GM21360 (cell line): ENCODE measurements around the gene CDC5L.

Source experiments
- ATAC-seq: cut with Tn5 transposase; IDR thresholded peaks from one replicate; pipeline ENCODE4 v1.9.1; 2021; ENCODE audit warnings: mild to moderate bottlenecking, moderate library complexity; ENCODE audit not compliant: unreplicated experiment

The CDC5L gene

DNA sequence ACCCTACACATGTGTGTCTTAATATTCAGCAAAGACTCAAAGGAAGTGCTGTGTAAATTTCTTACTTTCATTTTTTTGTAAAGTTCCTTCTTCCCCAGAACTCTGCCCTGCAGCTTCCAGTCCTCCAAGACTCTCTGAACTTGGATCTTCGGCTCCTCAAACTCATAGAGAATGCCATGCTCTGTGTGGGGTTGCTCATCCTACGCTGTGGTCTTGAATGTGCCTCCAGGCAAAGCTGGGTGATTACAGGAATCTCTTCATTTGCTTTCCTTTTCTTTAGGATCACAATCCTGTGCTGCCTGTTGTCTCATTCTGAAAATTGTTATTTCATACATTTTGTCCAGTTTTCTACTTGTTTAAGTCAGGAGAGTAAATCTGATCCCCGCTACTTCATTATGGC lies 14.5 kb upstream of the CDC5L start:
- no peak for ATAC-seq

GRCh38 chr6:44373787-44374186 lies 13.7 kb upstream of the CDC5L start:
- no peak for ATAC-seq

DNA sequence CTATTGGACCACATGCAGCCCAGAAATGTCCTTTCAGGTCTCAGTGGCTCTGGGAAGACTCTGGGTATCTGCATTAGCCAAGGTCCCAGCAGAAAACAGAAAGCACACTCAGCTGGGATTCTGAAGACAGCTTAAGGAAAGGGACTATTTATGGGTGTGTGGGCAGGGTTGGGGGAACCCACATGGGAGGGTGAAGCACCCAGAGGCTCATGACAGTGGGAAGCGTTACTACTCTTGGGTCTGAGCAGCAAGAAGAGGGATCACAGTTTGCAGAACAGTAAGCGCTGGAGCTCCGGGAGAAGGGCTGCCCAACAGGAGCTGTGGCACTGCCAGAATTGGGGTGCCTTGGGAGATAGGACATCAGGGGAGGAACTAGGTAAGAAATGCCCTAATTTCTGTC lies 12.4 kb upstream of the CDC5L start:
- ATAC-seq = no peak

GRCh38 chr6:44377484-44377883 lies 10.0 kb upstream of the CDC5L start:
- ATAC-seq = no peak

DNA sequence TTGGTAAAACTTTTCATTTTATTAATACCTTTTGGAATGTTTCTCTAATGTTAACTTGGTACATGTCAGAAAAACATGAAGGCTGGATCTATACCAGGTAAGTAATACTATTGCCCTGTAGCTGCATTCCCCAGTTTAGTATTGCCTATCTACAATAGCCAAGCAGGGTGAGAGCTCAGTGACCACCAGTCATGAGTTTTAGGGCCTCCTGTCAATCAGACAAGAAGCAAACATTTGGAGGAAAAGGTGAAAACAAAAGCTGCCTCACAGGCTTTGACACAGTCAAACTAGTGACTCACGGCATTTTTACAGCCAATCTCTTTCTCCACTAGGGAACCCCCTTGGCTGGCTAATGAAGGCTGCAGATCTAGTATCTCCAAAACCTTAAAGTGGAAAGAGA lies 9.5 kb upstream of the CDC5L start:
- no peak for ATAC-seq

DNA sequence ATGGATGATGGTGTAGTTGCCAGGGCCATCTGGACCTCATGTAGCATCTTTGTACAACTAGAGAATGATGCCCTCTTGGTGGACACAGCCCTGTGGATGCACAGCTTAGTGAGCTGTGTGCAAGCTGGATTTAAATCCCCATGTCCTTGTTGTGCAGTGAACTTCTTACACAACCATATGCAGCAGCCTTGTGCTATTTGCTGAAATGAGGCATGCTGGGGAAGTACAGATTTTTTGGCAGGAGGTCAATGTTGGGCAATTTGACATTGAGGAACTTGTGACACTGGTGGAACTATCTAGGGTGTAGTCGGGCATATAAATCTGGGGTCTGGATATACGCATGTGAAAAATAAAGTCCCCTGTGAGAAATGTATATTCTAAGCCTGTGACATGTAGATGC lies 5.8 kb upstream of the CDC5L start:
- ATAC-seq = no peak

DNA sequence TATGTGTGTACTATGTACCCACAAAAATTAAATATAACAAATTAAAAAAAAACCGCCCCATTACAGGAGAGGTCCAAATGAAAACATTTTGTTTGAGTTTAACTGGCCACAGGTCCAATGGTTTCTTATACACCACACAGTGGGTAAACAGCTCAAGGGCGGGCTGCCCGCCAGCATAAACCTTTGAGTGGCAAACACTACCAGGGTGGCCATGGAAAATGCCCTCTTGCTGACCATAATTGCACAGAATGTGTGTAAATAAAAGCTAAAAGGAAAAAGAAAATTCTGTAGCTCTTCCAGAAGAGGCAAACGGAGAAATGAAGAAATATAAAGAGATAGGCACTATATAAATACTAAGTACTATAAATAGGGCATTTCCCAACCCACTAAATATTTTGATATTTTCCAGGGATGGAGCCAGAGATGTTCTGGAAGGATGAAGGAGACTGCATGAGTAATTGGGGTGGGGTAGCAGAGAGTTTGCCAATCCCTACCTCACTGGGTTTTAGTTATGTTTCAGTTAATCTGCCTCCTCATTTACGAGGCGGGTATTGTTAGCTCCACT lies 1.1 kb upstream of the CDC5L start:
- ATAC-seq = no peak

DNA sequence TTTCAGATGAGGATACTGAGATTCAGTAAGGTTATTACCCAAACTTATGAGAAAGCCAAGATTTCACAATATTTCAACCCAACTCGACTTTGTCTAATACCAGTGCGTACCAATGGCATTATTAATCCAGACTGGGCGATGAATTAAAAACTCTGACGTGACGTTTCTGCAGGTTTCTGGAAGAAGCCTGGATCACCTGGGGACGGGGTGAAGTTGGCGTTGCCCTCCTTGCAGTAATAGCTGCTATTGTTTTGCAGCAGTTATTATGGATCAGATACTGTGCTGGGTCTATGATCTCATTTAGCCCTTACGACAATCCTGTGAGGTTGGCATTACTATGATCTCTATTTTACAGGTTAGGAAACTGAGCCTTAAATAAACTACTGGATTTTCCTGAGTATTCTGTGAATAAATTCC lies 569 bp upstream of the CDC5L start:
- no peak for ATAC-seq

GRCh38 chr6:44388135-44388487 lies 605 bp downstream of the CDC5L start:
- ATAC-seq = peak; percentile 2

GRCh38 chr6:44388887-44389286 lies 1.4 kb downstream of the CDC5L start:
- no peak for ATAC-seq

DNA sequence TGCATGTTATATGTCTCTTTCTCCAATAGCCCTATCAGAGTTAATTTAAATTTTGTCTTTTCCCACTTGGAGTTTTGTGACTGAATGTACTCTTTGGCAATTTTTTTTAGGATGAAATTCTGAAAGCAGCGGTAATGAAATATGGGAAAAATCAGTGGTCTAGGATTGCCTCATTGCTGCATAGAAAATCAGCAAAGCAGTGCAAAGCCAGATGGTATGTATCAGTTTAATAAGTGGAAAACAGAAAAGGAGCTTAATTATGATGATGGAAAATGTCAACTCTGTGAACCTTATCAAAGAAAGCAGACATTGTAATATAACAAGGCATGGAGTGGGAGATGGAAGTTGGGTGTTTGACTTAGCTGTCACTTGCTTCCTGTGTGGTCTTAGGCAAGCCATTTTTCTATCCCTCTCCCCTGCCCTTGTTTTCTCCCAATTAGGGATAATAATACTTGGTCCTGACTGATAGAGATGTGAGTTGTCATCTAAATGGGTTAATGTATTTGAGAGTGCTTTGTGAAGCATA lies 2.7 kb downstream of the CDC5L start:
- no peak for ATAC-seq

DNA sequence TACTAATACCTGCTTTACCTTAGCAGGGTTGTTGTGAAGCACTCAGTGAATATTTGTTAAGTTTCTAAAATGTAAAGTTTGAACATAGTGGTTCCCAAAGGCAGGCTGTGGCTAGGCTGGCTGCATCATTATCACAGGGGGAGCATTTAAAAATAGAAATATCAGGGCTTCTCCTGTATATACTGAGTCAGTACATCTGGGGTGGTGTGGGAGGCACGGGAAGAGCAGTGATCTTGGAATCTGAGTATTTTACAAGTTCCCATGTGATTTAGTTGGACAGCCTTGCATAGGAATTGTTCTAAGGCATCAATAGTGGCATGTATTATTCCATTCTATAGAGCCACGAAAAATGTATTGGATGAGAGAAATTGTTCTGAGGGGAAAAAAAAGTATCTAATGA lies 8.0 kb downstream of the CDC5L start:
- ATAC-seq = no peak

GRCh38 chr6:44396968-44397367 lies 9.5 kb downstream of the CDC5L start:
- no peak for ATAC-seq

DNA sequence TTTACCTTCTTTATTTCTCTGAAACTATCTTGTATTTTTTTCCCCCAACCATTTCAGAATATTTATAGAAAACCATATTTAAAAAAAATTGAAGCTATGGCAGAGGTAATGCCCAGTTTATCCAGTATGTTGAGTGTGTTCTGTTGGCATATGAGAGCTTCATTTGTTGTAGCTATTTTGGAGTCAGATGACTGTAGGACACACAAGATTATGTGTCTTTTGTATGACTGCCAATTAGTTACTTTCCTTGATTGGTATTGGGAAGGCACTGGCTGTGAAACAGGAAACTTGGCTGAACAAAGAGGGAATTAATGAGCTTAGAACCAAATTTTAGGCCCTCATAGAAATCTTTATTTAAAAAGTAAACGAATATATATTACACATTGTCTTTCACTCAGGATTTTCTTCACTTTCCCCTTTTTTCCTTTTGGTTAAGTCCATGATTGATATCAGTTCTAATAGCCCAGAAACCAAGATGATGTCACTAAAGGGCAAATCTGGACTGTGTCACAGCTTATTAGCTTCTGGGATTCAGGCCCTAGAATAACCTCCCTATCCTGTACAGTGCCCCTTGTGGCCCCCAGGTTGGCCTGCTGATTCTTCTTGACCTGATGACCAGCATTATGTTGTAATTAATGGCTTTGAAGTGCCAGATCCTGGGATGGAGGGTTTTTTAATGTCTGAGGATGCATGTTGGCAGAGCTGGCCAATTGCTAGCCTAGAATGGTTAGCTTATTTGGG lies 10.1 kb downstream of the CDC5L start:
- ATAC-seq = no peak

- ATAC-seq = no peak
These were observed 12.5 kb downstream of the CDC5L start for GRCh38 chr6:44399991-44400390.

DNA sequence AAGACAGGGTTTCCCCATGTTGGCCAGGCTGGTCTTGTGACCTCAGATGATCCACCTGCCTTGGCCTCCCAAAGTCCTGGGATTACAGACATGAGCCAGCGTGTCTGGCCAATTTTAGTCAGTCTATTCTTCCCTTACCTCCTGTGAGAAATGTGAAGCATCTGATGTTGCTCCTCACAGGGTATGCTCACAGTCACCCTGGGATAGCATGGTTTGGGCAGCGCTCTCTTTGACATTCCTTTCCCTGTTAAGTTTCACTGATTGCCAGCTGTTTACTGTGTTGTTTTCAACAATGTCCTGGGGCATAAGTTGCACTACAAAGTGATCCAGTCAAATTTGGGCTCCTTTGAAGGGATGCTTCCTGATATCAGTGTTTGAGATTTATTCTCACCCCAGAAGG lies 13.1 kb downstream of the CDC5L start:
- no peak for ATAC-seq

GRCh38 chr6:44401138-44401537 lies 13.6 kb downstream of the CDC5L start:
- ATAC-seq = no peak

DNA sequence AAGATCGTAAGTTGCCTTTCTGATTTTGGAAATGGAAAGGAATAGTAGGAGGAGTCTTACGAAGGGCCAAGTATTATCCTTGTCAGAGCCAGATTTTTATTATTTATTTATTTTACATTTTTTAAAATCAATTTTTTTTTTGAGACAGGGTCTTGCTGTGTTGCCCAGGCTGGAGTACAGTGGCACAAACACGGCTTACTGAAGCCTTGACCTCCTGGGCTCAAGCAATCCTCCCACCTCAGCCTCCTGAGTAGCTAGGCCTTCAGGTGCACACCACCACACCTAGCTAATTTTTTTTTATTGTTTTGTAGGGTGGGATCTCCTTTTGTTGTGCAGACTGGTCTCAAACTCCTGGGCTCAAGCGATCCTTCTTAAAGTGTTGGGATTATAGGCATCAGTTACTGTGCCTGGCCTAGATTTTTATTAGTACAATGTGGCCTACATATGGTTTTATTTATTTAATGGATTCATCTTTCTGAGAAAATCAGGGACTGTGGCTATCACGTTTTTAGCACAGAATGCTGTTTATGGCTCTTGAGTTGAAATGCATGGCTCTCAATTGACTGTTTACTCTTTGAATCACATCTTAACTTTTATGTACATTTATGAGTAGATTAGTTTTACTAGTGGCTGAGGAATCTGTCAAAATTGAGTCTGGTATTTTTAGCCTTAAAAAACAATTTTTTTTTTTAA lies 16.7 kb downstream of the CDC5L start:
- ATAC-seq = no peak

DNA sequence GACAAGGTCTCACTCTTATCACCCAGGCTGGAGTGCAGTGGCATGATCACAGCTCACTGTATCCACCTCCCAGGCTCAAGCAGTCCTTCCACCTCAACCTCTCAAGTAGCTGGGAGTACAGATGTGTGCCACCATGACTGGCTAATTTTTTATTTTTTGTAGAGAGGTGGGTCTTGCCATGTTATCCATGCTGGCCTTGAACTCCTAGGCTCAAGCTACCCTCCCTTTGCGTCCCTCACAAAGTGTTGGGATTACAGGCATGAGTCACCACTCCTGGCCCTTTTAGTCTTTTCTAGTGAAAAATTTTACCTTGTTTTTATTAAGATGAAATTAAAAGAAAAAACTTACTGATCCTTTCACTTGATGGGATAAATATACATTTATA lies 17.2 kb downstream of the CDC5L start:
- ATAC-seq = no peak

DNA sequence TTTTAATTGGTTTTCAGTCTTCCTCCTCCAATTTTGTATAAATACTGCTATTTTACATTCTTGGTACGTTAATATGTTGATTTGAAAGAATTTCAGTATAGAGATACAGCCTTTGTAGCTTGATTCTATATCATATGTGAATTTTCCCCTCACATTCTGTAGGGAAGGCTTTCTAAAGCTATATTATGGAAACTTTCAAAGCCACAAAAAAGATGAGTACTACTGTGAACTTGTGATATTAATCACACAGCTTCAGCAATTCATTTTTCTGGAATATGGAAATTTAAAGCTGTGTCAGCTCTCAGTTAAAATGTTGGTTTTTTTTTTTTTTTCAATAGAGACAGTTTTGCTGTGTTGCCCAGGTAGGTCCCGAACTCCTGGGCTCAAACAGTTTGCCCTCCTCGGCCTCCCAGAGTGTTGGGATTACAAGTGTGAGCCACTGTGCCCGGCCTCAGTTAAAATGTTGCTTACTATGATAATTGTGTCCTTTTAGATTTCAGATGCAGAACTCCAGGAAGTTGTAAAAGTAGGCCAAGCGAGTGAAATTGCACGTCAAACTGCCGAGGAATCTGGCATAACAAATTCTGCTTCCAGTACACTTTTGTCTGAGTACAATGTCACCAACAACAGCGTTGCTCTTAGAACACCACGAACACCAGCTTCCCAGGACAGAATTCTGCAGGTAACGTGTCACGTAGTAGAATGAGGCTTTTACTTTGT lies 20.6 kb downstream of the CDC5L start:
- no peak for ATAC-seq

DNA sequence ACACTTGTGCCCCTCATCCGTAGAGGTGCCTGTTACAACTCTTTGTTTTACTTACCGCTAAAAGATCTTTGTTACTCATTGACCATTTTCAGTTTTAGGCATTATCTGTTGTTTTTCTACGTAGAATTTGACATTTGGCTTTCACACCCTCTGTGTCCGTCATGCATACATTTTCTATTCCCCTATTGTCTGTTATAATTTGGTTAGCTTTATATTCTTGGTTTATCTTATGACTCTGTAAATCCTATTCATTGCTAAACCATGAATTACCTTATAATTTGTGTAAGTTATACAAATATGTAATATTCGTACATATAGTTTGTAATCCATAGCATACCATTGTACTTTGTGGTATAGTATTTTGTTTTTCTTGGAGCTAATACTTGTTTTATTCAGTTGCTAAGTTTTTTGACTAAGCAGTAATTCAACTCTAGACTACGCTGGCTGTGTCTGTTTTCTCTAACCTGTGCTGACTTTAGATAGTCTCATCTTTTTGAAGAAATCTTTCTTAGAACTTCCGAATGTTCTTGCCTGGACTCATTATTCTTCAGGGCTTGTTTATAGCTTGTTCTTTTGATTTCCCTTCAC lies 21.8 kb downstream of the CDC5L start:
- no peak for ATAC-seq
